Measurements from ENCODE around the gene AFDN.

Gene AFDN

GRCh38 chr6:168015482-168016175 is 188.9 kb downstream of the AFDN start:
- H3K4me3 ChIP-seq (ENCODE audit: low read depth, low read length): no peak overlapping the region
- no peak for TF ChIP-seq CTCF (IDR thresholded peaks at IDR 0.05; ENCODE audit: control insufficient read depth, extremely low read depth, insufficient read depth)
- DNase-seq (ENCODE audit: low read depth): no peak

GRCh38 chr6:168016176-168016620 is 189.5 kb downstream of the AFDN start:
- no peak for DNase-seq (ENCODE audit: low read depth)
- no peak overlapping the region for H3K4me3 ChIP-seq (ENCODE audit: low read depth, low read length)
- no peak for TF ChIP-seq CTCF (IDR thresholded peaks at IDR 0.05; ENCODE audit: control insufficient read depth, extremely low read depth, insufficient read depth)

GRCh38 chr6:168016721-168017525 is 190.2 kb downstream of the AFDN start:
- no peak overlapping the region for H3K4me3 ChIP-seq (ENCODE audit: low read depth, low read length)
- TF ChIP-seq CTCF (IDR thresholded peaks at IDR 0.05; ENCODE audit: control insufficient read depth, extremely low read depth, insufficient read depth): no peak
- DNase-seq (ENCODE audit: low read depth): no peak

GRCh38 chr6:168017629-168018028 is 190.9 kb downstream of the AFDN start:
- peak; percentile 54 for DNase-seq (ENCODE audit: low read depth)
- TF ChIP-seq CTCF (IDR thresholded peaks at IDR 0.05; ENCODE audit: control insufficient read depth, extremely low read depth, insufficient read depth): no peak

GRCh38 chr6:168018664-168019063 is 192.0 kb downstream of the AFDN start:
- no peak for TF ChIP-seq CTCF (IDR thresholded peaks at IDR 0.05; ENCODE audit: control insufficient read depth, extremely low read depth, insufficient read depth)
- no peak overlapping the region for H3K4me3 ChIP-seq (ENCODE audit: low read depth, low read length)
- DNase-seq (ENCODE audit: low read depth): no peak

More at GRCh38 chr6:168017629-168018028, 190.9 kb downstream of the AFDN start:
- H3K4me3 ChIP-seq (ENCODE audit: low read depth, low read length): no peak overlapping the region

GRCh38 chr6:168020242-168020641 is 193.5 kb downstream of the AFDN start:
- H3K4me3 ChIP-seq (ENCODE audit: low read depth, low read length): no peak overlapping the region
- DNase-seq (ENCODE audit: low read depth): no peak
- no peak for TF ChIP-seq CTCF (IDR thresholded peaks at IDR 0.05; ENCODE audit: control insufficient read depth, extremely low read depth, insufficient read depth)
